Uterus (tissue), 4 donors: ENCODE results near the gene CSNK2A1. TPM values are rescaled to one million over a fixed set of nuclear protein-coding genes. Genes with fewer than 3 reads are reported as not detected.

Experiments used
- DNase-seq, 2 donors: peaks; one replicate each; pipeline ENCODE4 v3.0.0-alpha.2; 2019 to 2020
- H3K27ac ChIP-seq, 2 donors: fragments of 200-600 bp; sonication (generic); 1 replicate in 1 of 2; 2 replicates in 1 of 2; pipeline ENCODE4 v1.5.1; 2016 to 2018
- H3K27me3 ChIP-seq, 2 donors: fragments of 200-600 bp; sonication (generic); one replicate each; pipeline ENCODE4 v1.5.1; 2018 to 2019; ENCODE audit warnings: control low read depth in 1 of 2
- H3K36me3 ChIP-seq, 2 donors: fragments of 200-600 bp; sonication (generic); one replicate each; pipeline ENCODE4 v1.5.1; 2019; ENCODE audit warnings: control low read depth in 1 of 2
- H3K4me1 ChIP-seq, 2 donors: fragments of 200-600 bp; sonication (generic); one replicate each; pipeline ENCODE4 v1.5.1; 2018 to 2019; ENCODE audit warnings: control low read depth in 1 of 2
- H3K4me3 ChIP-seq, 2 donors: fragments of 200-600 bp; sonication (generic); 1 replicate in 1 of 2; 2 replicates in 1 of 2; pipeline ENCODE4 v1.5.1; 2018 to 2019; ENCODE audit warnings: mild to moderate bottlenecking in 1 of 2
- H3K9me3 ChIP-seq, 2 donors: fragments of 200-600 bp; sonication (generic); one replicate each; pipeline ENCODE4 v1.5.1; 2019; ENCODE audit warnings: control low read depth in 1 of 2
- CTCF ChIP-seq, 4 experiments: fragments of 200-600 bp in 2 of 4; fragments of 450-650 bp in 2 of 4; sonication (generic) in 2 of 4; IDR thresholded peaks; one replicate each; pipeline ENCODE4 v1.5.1; 2016 to 2019; ENCODE audit warnings: antibody characterized with exemption in 4 of 4, mild to moderate bottlenecking in 2 of 4, moderate library complexity in 1 of 4
- POLR2A ChIP-seq, 2 donors: fragments of 450-650 bp; IDR thresholded peaks; one replicate each; pipeline ENCODE4 v1.6.1; 2016; ENCODE audit warnings: antibody characterized with exemption in 2 of 2, mild to moderate bottlenecking in 1 of 2, moderate library complexity in 1 of 2
- intact Hi-C: fragments of 100-400 bp; cut with DNase I; formaldehyde crosslinking; loops from one replicate; pipeline ENCODE4 v1.15.1; 2023; ENCODE audit warnings: low total_unique reads
- total RNA-seq, 4 donors: library from RNA; depleted of rRNA in 3 of 4; stranded (reverse); fragments of >200 nt in 3 of 4; gene quantifications; one replicate each; pipeline versions ENCODE4 v1.1.0 to v1.2.4, GENCODE V29; 2014 to 2023
- donor health status: DM: yes; HTN: yes; CAD: no.

The CSNK2A1 gene
- total RNA-seq, 4 donors from 2014 or later: 48.2 to 207 (median 85.8) TPM

- Histone ChIP-seq H3K9me3 (no peaks in the 10 kb centered on the region), H3K27ac (no peak overlapping the region), H3K4me3 (no peak overlapping the region), H3K27me3 (no peaks in the 10 kb centered on the region), H3K36me3 (no peaks in the 10 kb centered on the region), H3K4me1 (no peaks in the 10 kb centered on the region)
- TF ChIP-seq POLR2A (IDR thresholded peaks at IDR 0.05) (no peak), CTCF (IDR thresholded peaks at IDR 0.05) (no peak)
- no peak for DNase-seq
- intact Hi-C loops: no loop called here
Observed at GRCh38 chr20:445514-446336, 97.9 kb downstream of the CSNK2A1 start.

GRCh38 chr20:444862-445426 is 98.6 kb downstream of the CSNK2A1 start:
- DNase-seq: no peak
- Histone ChIP-seq H3K4me3 (no peak overlapping the region), H3K27me3 (no peaks in the 10 kb centered on the region), H3K9me3 (no peaks in the 10 kb centered on the region), H3K36me3 (no peaks in the 10 kb centered on the region), H3K27ac (peak overlapping the region in 1 of 2 donors; percentile 13), H3K4me1 (no peaks in the 10 kb centered on the region)
- intact Hi-C loops: no loop called here
- TF ChIP-seq CTCF (IDR thresholded peaks at IDR 0.05) (no peak), POLR2A (IDR thresholded peaks at IDR 0.05) (no peak)

- H3K27ac ChIP-seq: no peak overlapping the region
- H3K4me3 ChIP-seq: no peak overlapping the region
- TF ChIP-seq POLR2A (IDR thresholded peaks at IDR 0.05) (no peak), CTCF (IDR thresholded peaks at IDR 0.05) (no peak)
- H3K4me1 ChIP-seq: no peaks in the 10 kb centered on the region
- H3K9me3 ChIP-seq: no peaks in the 10 kb centered on the region
- no peaks in the 10 kb centered on the region for H3K36me3 ChIP-seq
- no peak for DNase-seq
- intact Hi-C loops: no loop called here
- H3K27me3 ChIP-seq: no peaks in the 10 kb centered on the region
Observed at GRCh38 chr20:444117-444516, 99.5 kb downstream of the CSNK2A1 start.

- H3K4me1 ChIP-seq: no peaks in the 10 kb centered on the region
- H3K36me3 ChIP-seq: no peaks in the 10 kb centered on the region
- H3K27ac ChIP-seq: no peak overlapping the region
- H3K27me3 ChIP-seq: no peaks in the 10 kb centered on the region
- H3K9me3 ChIP-seq: no peaks in the 10 kb centered on the region
- intact Hi-C loops: no loop called here
- H3K4me3 ChIP-seq: no peak overlapping the region
- no peak for DNase-seq
- TF ChIP-seq POLR2A (IDR thresholded peaks at IDR 0.05): no peak
- no peak for TF ChIP-seq CTCF (IDR thresholded peaks at IDR 0.05)
Observed at GRCh38 chr20:443223-443775, 100.3 kb downstream of the CSNK2A1 start.

- Histone ChIP-seq H3K4me1 (no peaks in the 10 kb centered on the region), H3K36me3 (no peaks in the 10 kb centered on the region), H3K27me3 (no peaks in the 10 kb centered on the region), H3K9me3 (no peaks in the 10 kb centered on the region), H3K4me3 (no peak overlapping the region), H3K27ac (no peak overlapping the region)
- DNase-seq: no peak
- intact Hi-C loops: no loop called here
- TF ChIP-seq POLR2A (IDR thresholded peaks at IDR 0.05): no peak
- no peak for TF ChIP-seq CTCF (IDR thresholded peaks at IDR 0.05)
Observed at GRCh38 chr20:440636-441035, 103.0 kb downstream of the CSNK2A1 start.
